DMS153 (cell line): ENCODE results near the gene CPS1.

Source experiments
- DNase-seq: peaks from one replicate; lab custom pipeline; 2025; lab: John Stamatoyannopoulos, UW

Gene CPS1

DNA sequence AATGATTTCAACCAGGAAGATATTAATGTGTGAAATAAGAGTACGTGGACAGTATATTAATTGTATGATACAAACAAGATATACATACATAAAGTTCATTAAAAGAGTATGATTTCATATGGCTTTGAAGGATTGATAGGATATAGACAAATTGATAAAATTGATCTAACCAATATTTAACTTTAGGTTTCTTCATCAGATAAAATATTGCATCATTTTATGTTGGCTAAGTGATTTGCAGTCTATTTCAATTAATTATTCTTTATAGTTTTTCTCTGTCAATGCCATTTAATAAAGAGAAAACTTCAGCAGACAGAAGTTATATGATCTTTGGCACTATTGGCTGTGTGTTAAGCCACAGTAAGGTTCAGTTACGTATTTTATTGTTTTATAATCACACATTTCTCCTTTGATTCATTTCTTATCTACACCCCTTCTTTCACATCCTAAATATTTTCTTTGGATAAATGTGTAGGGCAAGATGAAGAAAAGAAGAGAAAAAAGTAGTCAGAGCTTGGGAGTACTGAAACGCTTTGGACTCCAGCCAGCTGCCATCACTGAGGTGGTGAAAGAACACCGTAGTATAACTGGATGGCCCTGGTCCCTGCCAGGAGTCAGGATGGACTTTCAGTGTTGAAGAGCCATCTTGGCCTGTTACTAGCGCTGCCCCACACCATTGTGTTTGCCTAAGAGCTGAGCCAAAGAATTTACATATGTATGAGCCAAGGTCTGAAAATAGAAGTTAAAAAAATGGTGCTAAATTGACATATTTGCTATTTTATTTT, 9.8 kb upstream of the CPS1 start:
- no peak for DNase-seq

DNA sequence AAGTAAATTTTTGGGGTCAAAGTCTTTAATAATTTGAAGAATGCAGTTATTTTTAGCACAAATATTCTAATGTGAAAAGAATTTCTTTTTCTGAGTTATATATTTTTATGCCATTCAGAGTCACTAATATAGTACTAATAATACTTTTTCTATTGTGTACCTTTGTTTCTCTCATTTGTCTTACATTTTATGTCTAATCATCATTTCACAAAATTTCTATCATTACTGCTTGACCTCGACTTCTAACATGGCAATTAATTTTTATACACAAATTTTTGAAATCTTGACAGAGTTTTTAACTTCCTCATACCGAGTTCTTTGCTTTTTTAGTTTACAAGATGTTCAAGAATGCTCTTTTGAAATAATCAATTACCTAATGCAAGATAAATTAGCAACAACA, 8.4 kb upstream of the CPS1 start:
- no peak for DNase-seq

DNA sequence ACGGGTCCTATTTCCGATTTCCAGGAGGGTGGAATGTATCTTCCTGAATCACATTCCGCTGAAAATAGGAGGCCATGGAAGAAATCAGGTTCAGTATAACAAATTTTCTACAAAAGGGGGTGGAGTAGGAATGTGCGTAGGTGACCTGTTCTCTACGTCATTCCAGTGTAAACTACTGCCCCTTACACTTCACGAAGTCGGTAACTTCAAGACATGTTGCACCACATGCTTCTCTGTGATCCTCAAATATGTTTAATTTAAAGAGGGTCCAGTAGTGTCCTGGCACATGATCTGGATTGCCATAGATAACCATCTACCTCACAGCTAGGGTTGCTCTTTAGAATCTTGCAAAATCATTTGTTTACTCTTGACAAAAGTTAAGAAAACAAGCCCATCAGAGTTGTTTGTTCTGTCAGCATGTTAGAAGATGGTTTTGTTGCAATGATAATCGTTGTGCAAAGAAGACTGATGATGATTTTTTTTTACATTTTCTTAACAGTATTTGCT, 7.5 kb upstream of the CPS1 start:
- no peak for DNase-seq

DNA sequence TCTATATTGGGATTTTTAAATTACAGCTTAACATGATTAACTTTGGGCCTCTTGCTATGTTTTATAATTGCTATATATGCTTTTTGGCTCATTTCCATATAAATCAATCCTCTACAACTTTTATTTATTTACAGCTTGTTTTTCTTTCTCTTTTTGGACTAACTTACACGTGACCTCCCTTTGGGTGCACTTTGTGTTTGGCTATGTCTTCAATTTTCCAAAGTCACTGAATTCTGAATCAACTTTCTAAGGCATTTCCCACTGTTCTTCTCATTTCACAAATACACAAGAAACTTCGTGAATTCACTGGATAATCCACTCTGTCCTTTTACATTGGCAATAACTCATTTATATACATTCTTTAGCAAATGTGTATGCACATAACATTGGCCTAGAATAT, 5.4 kb upstream of the CPS1 start:
- no peak for DNase-seq

DNA sequence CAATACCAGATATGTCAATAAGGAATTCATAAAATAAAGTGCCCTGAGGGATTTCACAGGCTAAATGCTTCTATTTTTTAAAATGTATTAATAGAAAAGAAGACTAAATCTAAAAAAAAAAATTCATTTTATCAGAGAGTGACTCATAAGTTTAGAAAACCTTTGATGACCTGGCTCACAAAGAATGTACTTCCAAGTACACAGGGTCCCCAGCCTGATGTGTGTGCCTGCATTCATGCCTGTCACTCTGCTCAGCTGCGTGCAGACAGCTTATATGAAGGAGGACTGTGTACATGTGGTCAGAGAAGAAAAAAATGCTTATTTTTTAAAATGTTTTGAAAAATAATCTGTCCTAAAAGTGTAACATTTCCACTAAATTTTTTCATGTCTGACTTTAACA, 3.0 kb upstream of the CPS1 start:
- no peak for DNase-seq

DNA sequence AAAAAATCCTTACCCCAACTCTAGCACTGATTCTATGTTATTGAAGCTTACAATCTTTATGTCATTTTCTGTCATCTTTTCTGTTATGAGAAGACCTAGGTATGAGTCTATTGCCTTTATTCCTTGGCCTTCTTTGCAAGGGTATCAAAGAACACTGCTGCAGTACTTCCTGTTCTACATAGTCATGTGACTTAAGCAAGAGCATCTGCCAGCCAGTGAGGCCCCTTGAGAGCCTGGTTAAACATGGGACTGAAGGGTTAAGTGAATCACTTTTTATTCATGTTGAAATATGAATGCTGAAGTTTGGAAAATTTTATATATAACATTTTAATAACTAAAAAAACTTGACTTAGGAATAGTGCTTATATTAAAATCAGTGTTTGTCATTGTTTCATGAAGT, 844 bp upstream of the CPS1 start:
- no peak for DNase-seq

DNA sequence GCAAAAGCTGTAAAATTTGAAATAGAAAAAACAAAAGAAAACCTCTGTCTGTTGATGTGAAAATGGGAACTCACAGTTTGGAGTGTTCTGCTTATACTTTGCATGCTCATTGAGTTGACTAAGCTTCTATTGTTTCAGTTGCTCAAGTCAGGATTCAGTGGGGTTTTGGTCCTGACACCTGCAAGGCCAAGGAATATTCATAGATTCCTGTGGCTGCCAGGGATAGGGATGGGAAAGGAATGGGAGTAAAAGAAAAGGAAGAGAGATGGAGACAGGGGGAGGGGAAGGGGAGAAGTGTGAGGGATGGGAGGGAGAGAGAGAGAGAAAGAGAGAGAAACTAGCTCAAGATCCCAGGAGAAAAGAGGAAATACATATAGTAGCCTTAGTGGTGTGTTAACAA, 1.3 kb downstream of the CPS1 start:
- DNase-seq: no peak

DNA sequence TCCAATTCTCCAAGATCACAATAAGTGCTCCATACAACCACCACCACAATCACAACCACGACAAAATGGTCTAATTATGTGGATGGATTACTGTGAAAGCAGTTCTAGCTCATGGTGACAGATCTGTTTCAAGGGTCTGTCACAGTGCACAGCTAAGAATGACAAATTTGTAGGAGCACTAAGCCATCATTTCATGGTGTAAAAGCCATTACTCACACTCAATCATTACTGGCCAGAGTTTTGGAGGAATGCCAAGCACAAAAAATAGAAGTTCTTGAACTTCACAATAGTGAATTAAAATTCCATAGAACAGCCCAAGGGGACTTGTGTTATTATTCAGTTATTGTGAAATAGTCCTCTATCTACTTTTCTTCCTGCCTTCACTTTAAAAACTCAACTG, 2.3 kb downstream of the CPS1 start:
- no peak for DNase-seq

DNA sequence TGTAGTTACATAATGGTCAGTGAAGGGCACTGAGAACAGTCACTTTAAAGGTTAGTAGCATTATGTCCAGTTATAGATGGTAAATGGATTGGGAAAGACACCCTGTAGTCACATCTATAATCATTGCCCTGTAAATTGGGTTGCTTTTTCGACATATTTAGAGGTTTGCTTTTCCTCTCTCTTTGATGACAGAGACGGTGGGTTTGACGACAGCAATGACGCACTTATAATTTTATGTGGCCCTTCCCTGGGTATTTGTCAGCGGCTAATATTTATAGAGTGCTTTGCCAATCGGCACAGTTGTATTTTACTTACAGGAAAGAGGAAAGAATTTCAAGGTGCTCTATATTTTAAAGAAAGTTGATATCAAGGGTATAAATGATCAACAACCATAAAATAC, 2.8 kb downstream of the CPS1 start:
- DNase-seq: no peak

DNA sequence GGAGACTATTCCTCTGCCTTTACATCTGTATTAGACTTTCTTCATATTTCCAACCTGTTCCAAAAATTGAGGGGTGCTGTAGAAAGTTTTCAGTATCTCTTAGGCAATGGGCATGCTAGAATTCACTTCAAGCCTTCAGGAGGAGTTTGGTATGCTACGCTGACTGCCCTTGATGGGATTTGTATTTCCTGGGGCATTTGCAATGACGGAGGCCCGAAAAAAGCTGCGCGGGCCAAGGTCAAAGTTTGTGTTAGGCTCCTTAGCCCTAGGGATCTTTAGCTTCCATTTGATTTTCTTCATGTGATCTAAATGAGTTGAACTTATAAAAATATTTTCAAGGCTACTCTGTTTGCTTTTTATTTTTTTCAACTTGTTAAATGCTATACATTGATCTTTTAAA, 5.1 kb downstream of the CPS1 start:
- no peak for DNase-seq

DNA sequence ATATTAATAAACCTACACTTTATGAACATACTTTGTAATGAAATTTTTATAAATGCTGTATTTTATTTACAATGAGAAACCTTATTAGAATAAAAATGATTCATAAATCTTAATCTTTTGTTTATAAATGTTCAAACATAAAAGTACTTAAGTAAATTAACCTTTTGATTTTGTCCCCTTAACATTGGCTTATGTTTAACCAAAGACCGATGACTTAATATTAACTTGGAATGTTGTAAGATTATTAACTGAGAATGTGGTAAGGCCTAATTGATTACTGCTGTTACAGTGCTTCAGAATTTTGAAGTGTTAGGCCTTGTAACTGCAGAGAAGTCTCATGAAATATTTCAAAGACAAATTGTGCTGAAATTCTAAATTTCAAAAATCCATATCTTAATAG, 5.7 kb downstream of the CPS1 start:
- no peak for DNase-seq

DNA sequence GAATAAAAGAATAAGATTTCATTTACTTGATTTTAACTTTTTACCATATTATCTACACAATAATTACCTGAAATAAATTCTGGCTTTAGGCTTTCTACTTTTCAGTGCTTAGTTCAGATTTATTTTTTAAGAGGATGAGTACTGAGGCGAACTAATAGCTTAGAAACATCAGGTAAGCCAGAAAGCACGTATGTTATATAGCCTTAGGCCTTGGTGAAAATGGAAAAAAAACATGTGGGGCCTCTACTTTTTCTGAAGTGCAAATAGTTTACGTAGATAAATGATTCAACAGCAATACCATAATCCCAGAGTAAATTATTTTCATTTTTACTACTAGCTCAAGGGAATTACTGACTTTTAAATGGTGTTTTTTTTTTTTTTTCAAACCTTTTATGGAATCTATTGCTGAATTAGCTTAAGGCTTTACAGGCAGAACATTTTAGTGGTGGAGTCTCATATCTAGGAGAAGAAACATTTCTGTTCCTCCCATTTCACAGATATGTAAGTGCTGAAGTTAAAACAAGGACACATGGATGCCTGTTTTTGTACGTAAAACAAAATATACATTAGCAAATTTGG, 6.2 kb downstream of the CPS1 start:
- no peak for DNase-seq

DNA sequence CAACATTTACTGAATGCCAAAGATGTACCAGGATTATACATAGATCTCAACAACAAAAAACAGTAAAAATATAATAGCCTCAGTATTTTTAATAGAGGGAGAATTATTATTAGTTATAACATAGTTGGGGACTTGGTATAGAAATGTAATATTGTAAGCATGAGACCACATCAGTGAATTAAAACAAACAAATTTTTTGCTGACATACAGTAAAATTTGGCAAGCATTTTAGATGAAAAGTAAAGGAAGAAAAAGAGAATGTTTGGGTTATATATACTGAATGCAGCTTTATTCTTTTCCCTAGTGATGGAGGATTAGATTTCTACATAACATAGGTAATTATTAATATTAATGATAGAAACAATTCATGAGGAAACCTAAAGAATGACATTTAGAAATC, 10.9 kb downstream of the CPS1 start:
- DNase-seq: no peak

DNA sequence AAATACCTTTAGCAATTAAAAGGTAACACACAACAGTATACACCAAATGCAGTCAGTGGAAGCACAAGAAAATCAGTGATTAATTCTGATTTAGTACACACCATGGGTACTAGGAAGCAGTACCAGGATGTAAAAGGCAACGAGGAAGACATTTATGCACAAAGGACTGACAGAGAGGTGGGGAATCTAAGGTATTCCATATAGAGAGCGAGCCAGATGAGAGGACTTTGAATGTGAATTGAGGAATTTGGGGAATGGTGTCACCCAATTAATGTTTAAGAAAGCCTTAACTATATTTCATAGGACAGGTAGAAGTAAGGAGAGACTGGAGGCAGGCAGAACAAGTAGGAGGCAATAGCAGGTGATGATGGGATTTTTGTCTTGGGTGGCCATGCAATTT, 11.7 kb downstream of the CPS1 start:
- no peak for DNase-seq

DNA sequence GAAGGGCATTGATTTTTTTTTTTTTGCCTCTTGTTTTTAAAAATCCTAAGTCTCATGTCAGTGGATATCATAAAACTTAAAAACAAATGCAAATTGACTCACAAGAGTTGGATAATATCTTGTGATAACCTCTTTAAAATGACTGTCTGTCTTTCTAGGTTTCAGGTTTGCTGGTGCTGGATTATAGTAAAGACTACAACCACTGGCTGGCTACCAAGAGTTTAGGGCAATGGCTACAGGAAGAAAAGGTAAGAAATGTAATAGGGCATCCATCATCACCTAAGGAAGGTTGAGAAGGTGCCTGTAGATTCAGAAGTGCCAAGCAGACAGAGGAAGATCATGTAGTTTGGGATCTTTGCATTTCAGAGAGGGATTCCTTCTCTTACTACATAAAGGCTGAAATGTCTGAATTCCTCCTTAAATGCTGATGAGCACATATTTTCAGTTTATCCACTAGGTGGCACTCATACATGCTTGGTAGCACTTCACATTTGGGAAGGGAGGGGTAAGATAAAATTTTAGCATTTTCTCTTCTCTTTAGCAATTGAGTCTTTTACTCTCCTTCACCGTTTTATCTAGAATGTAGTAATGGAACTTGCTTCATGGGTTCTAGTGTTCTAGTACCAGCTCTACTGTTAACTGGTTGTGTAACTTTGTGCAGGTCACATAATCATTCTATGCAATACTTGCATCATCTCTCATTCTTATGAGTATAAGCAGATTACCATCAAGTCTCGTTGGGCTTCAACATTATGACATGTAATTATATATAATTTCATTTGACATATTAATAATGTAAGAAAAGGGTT, 21.1 kb downstream of the CPS1 start:
- no peak for DNase-seq

DNA sequence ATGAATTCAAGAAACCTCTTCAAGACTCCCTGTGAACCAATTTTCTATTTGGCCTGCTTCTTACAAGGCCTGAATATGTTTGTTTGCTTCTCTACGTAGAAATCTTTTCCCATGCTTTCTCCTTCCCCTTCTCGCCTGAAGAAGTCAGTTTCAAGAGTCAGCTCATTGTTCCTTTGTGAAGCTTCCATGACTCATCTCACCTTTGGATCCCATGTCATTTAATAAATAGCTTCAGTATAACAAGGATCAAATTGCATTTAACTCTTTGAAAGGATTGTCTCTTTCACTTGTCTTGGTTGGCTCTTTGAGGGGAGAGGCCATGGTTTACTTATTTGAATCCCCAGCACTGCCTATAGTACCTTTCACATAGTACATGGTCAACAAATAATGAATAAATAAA, 28.4 kb downstream of the CPS1 start:
- DNase-seq: no peak

DNA sequence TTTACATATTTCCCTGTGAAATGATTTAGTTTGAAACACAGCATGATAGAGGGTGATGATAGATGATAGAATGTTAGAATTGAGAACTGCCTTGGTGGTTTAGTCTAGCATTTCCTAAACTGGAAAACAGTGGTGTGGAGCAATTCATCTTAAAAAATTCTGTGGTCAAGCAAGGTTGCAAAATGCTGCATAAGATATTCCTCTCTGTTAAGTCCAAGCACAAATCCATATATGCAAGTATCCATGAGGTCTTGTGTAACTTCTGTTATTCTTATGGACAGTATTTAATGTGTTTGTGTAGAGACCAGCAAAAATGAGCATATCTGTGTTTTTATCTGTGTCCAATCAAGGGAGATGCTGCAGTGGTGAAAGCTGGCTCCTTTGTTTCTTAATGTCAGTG, 30.0 kb downstream of the CPS1 start:
- DNase-seq: no peak

DNA sequence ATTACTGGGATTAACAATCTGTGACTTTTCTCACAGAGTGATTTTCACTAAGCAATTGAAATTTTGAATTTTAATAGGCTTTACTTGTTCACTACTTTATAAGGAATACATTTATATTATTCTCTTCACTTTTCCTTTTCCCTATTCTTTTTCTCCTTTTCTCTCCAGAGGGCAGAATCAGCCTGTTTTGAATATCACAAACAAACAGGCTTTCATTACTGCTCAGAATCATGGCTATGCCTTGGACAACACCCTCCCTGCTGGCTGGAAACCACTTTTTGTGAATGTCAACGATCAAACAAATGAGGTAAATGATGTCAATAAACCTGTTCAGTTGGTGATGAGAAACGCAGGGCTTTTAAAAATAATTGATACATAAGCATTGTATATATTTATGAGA, 35.3 kb downstream of the CPS1 start:
- no peak for DNase-seq

DNA sequence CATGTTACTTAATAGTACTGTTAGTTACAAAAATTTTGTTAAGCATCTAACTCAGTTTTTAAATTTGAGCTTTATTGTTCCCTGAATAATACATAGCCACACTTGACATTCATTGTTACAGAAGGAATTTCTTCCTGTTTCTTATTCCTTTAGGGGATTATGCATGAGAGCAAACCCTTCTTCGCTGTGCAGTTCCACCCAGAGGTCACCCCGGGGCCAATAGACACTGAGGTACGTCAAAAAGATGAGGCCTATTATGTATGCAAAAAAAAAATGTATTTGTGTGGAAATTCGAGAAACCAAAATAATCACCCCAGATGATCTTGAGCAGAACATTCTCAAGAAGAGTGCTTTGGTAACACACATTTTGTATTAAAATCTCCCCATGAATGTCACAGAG, 36.3 kb downstream of the CPS1 start:
- DNase-seq: no peak

DNA sequence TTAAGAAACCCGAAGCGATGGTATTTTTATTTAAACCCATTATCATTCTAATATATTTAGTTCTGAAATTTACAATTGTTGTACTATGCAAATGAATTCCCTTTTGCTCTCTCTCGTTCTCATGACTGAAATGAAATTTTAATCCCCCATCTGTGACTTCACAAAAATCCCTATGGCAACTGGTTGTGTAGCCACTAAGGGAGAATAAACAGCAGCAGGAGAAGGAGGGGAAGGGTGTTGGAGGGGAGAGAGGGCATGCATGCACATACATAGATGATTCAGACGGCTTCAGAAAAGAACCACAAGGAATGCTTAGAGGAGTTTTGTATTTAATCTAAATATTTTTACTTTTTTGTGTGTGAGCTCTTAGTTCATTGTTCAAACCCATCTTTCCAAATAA, 36.8 kb downstream of the CPS1 start:
- no peak for DNase-seq

DNA sequence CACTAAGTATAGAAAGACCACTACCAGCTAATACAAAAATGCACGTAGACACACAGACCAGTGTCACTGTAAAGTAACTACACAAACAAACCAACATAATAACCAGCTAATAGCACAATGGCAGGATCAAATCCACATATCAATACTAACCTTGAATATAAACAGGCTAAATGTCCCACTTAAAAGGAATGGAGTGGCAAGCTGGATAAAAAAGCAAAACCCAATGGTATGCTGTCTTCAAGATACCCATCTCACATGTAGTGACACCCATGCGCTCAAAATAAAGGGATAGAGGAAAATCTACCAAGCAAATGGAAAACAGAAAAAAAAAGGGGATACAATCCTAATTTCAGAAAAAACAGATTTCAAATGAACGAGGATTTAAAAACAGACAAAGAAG, 41.8 kb downstream of the CPS1 start:
- no peak for DNase-seq

DNA sequence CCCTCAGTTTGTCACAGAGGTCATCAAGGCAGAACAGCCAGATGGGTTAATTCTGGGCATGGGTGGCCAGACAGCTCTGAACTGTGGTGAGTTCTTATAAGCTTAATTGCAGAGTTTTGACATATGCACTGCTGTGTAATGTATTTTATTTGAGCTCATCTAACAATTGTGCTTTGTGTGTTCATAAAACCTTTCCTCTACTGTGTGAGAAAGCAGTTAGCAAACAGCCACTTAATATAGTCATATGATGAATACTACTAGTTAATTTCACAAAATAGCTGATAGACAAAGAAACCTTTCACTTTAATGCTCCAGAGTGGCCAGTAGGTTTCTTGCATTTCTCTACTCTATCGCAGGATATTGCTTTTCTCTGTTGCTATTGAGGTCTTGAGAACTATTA, 43.1 kb downstream of the CPS1 start:
- DNase-seq: no peak

DNA sequence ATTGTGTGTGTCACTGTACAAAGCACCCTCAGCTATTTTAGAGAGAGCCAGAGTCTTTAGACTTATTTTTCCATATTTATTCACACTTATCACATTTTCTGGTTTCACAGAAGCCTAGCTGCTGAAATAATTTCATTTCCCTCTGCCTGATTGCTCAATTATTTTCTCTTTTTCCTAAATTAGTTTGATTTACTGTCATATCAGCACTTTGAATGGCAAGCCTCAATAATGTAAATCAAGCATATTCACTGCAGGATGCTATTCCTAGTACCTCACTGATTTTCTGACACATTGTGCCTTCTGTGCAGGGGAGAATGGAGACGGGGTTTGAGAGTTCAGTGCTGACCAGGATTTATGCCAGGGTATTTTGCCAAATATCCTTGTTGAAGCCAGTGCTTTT, 48.3 kb downstream of the CPS1 start:
- DNase-seq: no peak
